ENCODE results near the gene DNAAF8. TPM values are rescaled to one million over a fixed set of nuclear protein-coding genes. Genes with fewer than 3 reads are reported as not detected.

Gene DNAAF8
- total RNA-seq, 4 donors from 2014 or later: 0.67 to 3.5 TPM; not detected in 2

DNA sequence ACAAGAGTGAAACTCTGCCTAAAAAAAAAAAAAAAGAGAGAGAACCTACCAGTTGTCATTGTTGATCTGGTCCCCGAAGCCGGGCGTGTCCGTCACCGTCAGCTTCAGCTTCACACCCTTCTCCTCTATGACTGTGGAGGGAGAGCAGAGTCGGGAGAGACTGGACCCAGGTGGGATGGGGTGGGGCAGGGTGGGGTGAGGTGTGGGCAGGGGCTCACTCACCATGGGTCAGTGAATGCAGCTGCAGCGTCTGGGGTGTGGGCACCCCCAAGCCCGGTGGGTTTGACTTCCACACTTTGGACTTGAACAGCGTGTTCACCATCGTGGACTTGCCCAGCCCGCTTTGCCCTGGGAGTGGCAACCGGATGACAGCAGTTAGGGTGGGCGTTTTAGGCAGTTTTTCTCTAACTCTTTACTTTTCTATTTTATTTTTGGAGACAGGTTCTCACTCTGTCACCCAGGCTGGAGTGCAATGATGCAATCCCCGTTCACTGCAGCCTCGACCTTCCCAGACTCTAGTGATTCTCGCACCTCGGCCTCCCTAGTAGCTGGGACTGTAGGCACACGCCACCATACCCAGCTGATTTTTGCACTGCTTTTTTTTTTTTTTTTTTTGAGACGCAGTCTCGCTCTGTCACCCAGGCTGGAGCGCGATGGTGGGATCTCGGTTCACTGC lies 51.6 kb downstream of the DNAAF8 start:
- Histone ChIP-seq H3K36me3 (no peaks in the 10 kb centered on the region), H3K27ac (no peak overlapping the region), H3K4me3 (no peak overlapping the region), H3K9me3 (no peaks in the 10 kb centered on the region), H3K4me1 (no peaks in the 10 kb centered on the region), H3K27me3 (no peaks in the 10 kb centered on the region)
- TF ChIP-seq POLR2A (IDR thresholded peaks at IDR 0.05) (no peak), CTCF (IDR thresholded peaks at IDR 0.05) (no peak)
- no peak for DNase-seq
- intact Hi-C loops (cut with DNase I; ENCODE audit: low total_unique reads): no loop called here

- H3K9me3 ChIP-seq: no peaks in the 10 kb centered on the region
- DNase-seq: no peak
- intact Hi-C loops (cut with DNase I; ENCODE audit: low total_unique reads): no loop called here
- no peaks in the 10 kb centered on the region for H3K36me3 ChIP-seq
- no peak overlapping the region for H3K4me3 ChIP-seq
- no peaks in the 10 kb centered on the region for H3K4me1 ChIP-seq
- H3K27me3 ChIP-seq: no peaks in the 10 kb centered on the region
- TF ChIP-seq CTCF (IDR thresholded peaks at IDR 0.05): no peak
- no peak for TF ChIP-seq POLR2A (IDR thresholded peaks at IDR 0.05)
- no peak overlapping the region for H3K27ac ChIP-seq
Observed at GRCh38 chr16:4787068-4787467, 52.7 kb downstream of the DNAAF8 start.

GRCh38 chr16:4787627-4788482 lies 53.5 kb downstream of the DNAAF8 start, which contains the start of gene SEPTIN12:
Gene SEPTIN12 (minus strand): TSS chr16:4788345. CDS start chr16:4787645, 700 bp downstream.
- intact Hi-C loops (cut with DNase I; ENCODE audit: low total_unique reads): no loop called here
- no peaks in the 10 kb centered on the region for H3K27me3 ChIP-seq
- TF ChIP-seq POLR2A (IDR thresholded peaks at IDR 0.05) (no peak), CTCF (IDR thresholded peaks at IDR 0.05) (no peak)
- DNase-seq: no peak
- H3K27ac ChIP-seq: no peak within 1 kb of the TSS
- H3K4me3 ChIP-seq: no peak within 1 kb of the TSS
- no peaks in the 10 kb centered on the region for H3K4me1 ChIP-seq
- H3K36me3 ChIP-seq: no peaks in the 10 kb centered on the region
- H3K9me3 ChIP-seq: no peaks in the 10 kb centered on the region

DNA sequence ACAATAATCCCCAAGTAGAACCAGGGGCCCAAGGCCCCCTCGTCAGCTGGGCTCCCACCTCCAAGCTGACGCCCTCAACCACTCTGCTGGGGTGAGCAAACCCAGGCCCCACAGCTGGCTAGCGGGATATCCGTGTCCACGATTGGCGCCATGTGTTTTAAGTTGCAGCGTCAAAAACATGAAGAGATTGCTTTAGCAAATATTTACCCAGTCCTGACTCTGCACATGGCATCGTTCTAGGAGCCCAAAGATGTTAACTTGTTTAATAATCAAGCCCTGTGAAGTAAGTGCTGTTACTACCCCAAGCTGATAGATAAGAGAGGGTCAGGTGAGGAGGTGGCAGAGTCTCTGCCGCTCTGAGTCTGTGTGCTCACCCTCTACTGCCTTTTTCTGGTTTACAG lies 54.2 kb downstream of the DNAAF8 start:
- TF ChIP-seq CTCF (IDR thresholded peaks at IDR 0.05) (no peak), POLR2A (IDR thresholded peaks at IDR 0.05) (no peak)
- H3K4me1 ChIP-seq: no peaks in the 10 kb centered on the region
- H3K9me3 ChIP-seq: no peaks in the 10 kb centered on the region
- H3K4me3 ChIP-seq: no peak overlapping the region
- no peak for DNase-seq
- H3K36me3 ChIP-seq: no peaks in the 10 kb centered on the region
- no peak overlapping the region for H3K27ac ChIP-seq
- intact Hi-C loops (cut with DNase I; ENCODE audit: low total_unique reads): no loop called here
- no peaks in the 10 kb centered on the region for H3K27me3 ChIP-seq

- intact Hi-C loops (cut with DNase I; ENCODE audit: low total_unique reads): no loop called here
- no peaks in the 10 kb centered on the region for H3K27me3 ChIP-seq
- H3K36me3 ChIP-seq: no peaks in the 10 kb centered on the region
- no peak overlapping the region for H3K27ac ChIP-seq
- no peaks in the 10 kb centered on the region for H3K4me1 ChIP-seq
- no peak overlapping the region for H3K4me3 ChIP-seq
- no peak for DNase-seq
- no peak for TF ChIP-seq CTCF (IDR thresholded peaks at IDR 0.05)
- TF ChIP-seq POLR2A (IDR thresholded peaks at IDR 0.05): no peak
- no peaks in the 10 kb centered on the region for H3K9me3 ChIP-seq
Observed at GRCh38 chr16:4788910-4789309, 54.6 kb downstream of the DNAAF8 start.
